Fibroblast of skin of abdomen (primary cell): Measurements from ENCODE around the gene DSC1.

Source experiments
- DNase-seq: peaks from one replicate; pipeline ENCODE4 v3.0.0-alpha.2; 2013

The DSC1 gene

GRCh38 chr18:31102941-31103340 lies 59.7 kb downstream of the DSC1 start:
- DNase-seq, result no peak

GRCh38 chr18:31102025-31102684 lies 60.5 kb downstream of the DSC1 start, which contains the start of gene DSC2:
Gene DSC2, minus strand, starts transcription at chr18:31102421. Its CDS starts 450 bp downstream, at chr18:31101971.
- DNase-seq, result no peak

- DNase-seq, result no peak
These were observed 61.3 kb downstream of the DSC1 start for GRCh38 chr18:31101183-31102024.

GRCh38 chr18:31100436-31101182 lies 62.0 kb downstream of the DSC1 start:
- DNase-seq, result no peak

GRCh38 chr18:31099450-31100230 lies 63.0 kb downstream of the DSC1 start:
- no peak for DNase-seq

GRCh38 chr18:31098878-31099277 lies 63.8 kb downstream of the DSC1 start:
- no peak for DNase-seq

- no peak for DNase-seq
These were observed 65.0 kb downstream of the DSC1 start for GRCh38 chr18:31097666-31098065.

- no peak for DNase-seq
These were observed 68.8 kb downstream of the DSC1 start for GRCh38 chr18:31093880-31094279.

- no peak for DNase-seq
These were observed 69.4 kb downstream of the DSC1 start for GRCh38 chr18:31093294-31093693.

GRCh38 chr18:31091350-31091749 lies 71.3 kb downstream of the DSC1 start:
- no peak for DNase-seq

- DNase-seq, result no peak
These were observed 74.1 kb downstream of the DSC1 start for GRCh38 chr18:31088532-31088931.

- DNase-seq, result no peak
These were observed 82.7 kb downstream of the DSC1 start for GRCh38 chr18:31079973-31080372.
